ENCODE measurements around the gene CLK4.
"Not testable (repeated sequence)": the region's sequence is repeated elsewhere in the genome, so short reads cannot be mapped to it uniquely, and the experiment has no call there.

The CLK4 gene

GRCh38 chr5:178587763-178588611, 38.9 kb downstream of the CLK4 start:
- DNase-seq (ENCODE audit: low read depth): no peak

- no peak for DNase-seq (ENCODE audit: low read depth)
These were observed 40.5 kb downstream of the CLK4 start for GRCh38 chr5:178586396-178586795.

GRCh38 chr5:178585421-178585820, 41.4 kb downstream of the CLK4 start:
- not testable (repeated sequence) for DNase-seq (ENCODE audit: low read depth)

- no peak for DNase-seq (ENCODE audit: low read depth)
These were observed 43.6 kb downstream of the CLK4 start for GRCh38 chr5:178583279-178583678.

GRCh38 chr5:178582291-178582690, 44.6 kb downstream of the CLK4 start:
- no peak for DNase-seq (ENCODE audit: low read depth)

- no peak for DNase-seq (ENCODE audit: low read depth)
These were observed 45.2 kb downstream of the CLK4 start for GRCh38 chr5:178581621-178582020.

- no peak for DNase-seq (ENCODE audit: low read depth)
These were observed 46.4 kb downstream of the CLK4 start for GRCh38 chr5:178580271-178580955.

- no peak for DNase-seq (ENCODE audit: low read depth)
These were observed 48.9 kb downstream of the CLK4 start for GRCh38 chr5:178577944-178578343.

- no peak for DNase-seq (ENCODE audit: low read depth)
These were observed 49.4 kb downstream of the CLK4 start for GRCh38 chr5:178577376-178577839.

GRCh38 chr5:178576591-178577351, 50.1 kb downstream of the CLK4 start:
- no peak for DNase-seq (ENCODE audit: low read depth)

GRCh38 chr5:178573216-178573615, 53.6 kb downstream of the CLK4 start:
- no peak for DNase-seq (ENCODE audit: low read depth)

- no peak for DNase-seq (ENCODE audit: low read depth)
These were observed 54.2 kb downstream of the CLK4 start for GRCh38 chr5:178572617-178573016.

GRCh38 chr5:178569485-178569884, 57.4 kb downstream of the CLK4 start:
- DNase-seq (ENCODE audit: low read depth): no peak

- no peak for DNase-seq (ENCODE audit: low read depth)
These were observed 61.9 kb downstream of the CLK4 start for GRCh38 chr5:178564811-178565550.

GRCh38 chr5:178564397-178564796, 62.5 kb downstream of the CLK4 start:
- DNase-seq (ENCODE audit: low read depth): no peak

- no peak for DNase-seq (ENCODE audit: low read depth)
These were observed 63.2 kb downstream of the CLK4 start for GRCh38 chr5:178563621-178564020.

- DNase-seq (ENCODE audit: low read depth): no peak
These were observed 65.0 kb downstream of the CLK4 start for GRCh38 chr5:178561746-178562264.

GRCh38 chr5:178560911-178561310, 65.9 kb downstream of the CLK4 start:
- DNase-seq (ENCODE audit: low read depth): no peak

- no peak for DNase-seq (ENCODE audit: low read depth)
These were observed 69.4 kb downstream of the CLK4 start for GRCh38 chr5:178557416-178557815.

GRCh38 chr5:178555771-178556211, 71.1 kb downstream of the CLK4 start:
- DNase-seq (ENCODE audit: low read depth): no peak

- DNase-seq (ENCODE audit: low read depth): no peak
These were observed 71.8 kb downstream of the CLK4 start for GRCh38 chr5:178555005-178555404.

GRCh38 chr5:178554311-178554710, 72.5 kb downstream of the CLK4 start:
- no peak for DNase-seq (ENCODE audit: low read depth)
